Measurements from ENCODE around the gene CLTCL1.

Gene CLTCL1

GRCh38 chr22:19201130-19201868 is 90.2 kb downstream of the CLTCL1 start:
- Histone ChIP-seq H3K4me3 (ENCODE audit: low read depth, low read length) (no peak overlapping the region), H3K27me3 (ENCODE audit: insufficient read depth, low read depth, severe bottlenecking) (no peaks in the 10 kb centered on the region), H3K36me3 (no peaks in the 10 kb centered on the region), H3K9me3 (ENCODE audit: severe bottlenecking) (no peaks in the 10 kb centered on the region), H3K27ac (no peak overlapping the region)
- TF ChIP-seq CTCF (IDR thresholded peaks at IDR 0.05; ENCODE audit: low read depth, low read length), result no peak
- DNase-seq, result no peak

GRCh38 chr22:19199479-19199878 is 92.0 kb downstream of the CLTCL1 start:
- TF ChIP-seq CTCF (IDR thresholded peaks at IDR 0.05; ENCODE audit: low read depth, low read length), result no peak
- no peak for DNase-seq
- H3K27me3 ChIP-seq (ENCODE audit: insufficient read depth, low read depth, severe bottlenecking), result no peaks in the 10 kb centered on the region

DNA sequence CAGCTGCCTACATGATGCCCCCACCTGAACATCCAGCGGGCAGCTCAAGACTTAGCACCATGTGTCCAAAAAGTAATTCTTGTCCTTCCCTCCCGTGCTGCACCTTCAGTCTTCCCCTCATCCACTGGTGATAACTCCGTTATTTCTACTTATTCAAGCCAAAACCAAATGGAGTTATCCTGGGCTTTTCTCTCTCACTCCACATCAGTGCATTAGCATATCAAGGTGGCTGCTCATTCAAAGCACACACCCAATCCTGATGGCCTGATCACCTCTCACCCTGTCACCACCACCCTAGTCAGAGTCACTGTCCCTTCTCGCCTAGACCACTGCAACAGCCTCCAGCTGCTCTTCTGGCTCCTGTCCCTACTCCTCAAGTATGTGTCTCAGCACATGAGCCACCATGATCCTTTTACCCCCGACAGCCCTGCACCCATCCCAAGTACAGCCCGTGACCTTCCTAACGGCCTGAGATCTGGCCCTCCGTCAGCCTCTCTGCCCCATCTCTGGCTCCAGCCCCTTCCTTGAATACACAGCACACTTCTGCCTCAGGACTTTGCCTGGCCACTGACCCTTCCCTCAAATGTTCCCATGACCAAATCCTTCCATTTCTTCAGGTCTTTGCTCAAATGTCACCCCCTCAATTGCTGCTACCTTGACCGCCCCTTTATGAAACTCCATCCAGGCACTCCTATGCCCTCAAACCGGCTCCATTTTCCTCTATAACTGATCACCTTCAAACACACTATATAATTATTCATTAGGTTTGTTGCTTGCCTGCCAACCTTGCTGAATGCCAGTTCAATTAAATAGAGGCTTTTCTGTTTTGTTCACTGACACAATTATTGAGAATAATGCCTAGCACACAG is 93.3 kb downstream of the CLTCL1 start:
- DNase-seq, result no peak
- H3K36me3 ChIP-seq, result peaks cover 6% of the 10 kb centered on the region; the same call in 1 of the 2 replicates
- H3K9me3 ChIP-seq (ENCODE audit: severe bottlenecking), result no peaks in the 10 kb centered on the region
- no peaks in the 10 kb centered on the region for H3K27me3 ChIP-seq (ENCODE audit: insufficient read depth, low read depth, severe bottlenecking)
- H3K4me3 ChIP-seq (ENCODE audit: low read depth, low read length), result no peak overlapping the region
- no peak overlapping the region for H3K27ac ChIP-seq
- no peak for TF ChIP-seq CTCF (IDR thresholded peaks at IDR 0.05; ENCODE audit: low read depth, low read length)

More at GRCh38 chr22:19199479-19199878, 92.0 kb downstream of the CLTCL1 start:
- Histone ChIP-seq H3K4me3 (ENCODE audit: low read depth, low read length) (no peak overlapping the region), H3K9me3 (ENCODE audit: severe bottlenecking) (no peaks in the 10 kb centered on the region), H3K36me3 (no peaks in the 10 kb centered on the region), H3K27ac (no peak overlapping the region)

DNA sequence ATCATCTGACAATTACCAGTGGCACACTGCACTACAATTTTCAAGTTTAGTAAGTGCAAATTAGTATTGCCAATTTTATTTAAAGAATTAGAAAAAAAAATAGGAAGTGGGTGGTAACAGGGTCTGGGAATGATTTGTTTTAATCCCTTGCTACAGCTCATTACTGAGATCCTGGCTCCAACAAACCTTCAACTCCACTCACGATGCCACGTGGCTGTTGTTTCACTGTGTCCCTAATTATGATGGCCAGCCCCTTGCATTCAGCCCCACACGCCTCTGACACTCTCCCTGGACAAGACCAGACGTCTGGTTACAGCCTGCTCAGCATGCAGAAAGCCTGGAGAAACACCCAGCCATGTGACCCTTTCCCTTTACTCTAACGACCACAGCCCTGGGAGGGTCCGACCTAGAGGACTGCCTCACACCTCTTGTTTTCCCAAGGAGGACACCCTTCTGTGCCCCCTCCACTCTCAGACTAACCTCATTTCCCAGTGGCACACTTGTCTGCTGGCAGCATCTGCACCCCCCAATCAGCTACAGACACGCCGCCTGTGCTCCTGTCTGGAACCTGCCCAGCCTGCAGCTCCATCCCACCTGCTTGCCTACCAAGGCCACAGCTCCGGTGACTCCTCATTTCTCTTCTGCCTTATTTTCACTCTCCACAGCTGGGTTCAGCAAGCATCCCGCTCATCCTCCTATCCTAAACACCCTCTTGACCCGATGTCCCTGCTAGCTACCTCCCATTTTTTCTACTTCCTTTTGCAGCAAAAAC is 94.5 kb downstream of the CLTCL1 start:
- no peak for TF ChIP-seq CTCF (IDR thresholded peaks at IDR 0.05; ENCODE audit: low read depth, low read length)
- H3K4me3 ChIP-seq (ENCODE audit: low read depth, low read length), result no peak overlapping the region
- no peak for DNase-seq
- no peak overlapping the region for H3K27ac ChIP-seq
- H3K9me3 ChIP-seq (ENCODE audit: severe bottlenecking), result no peaks in the 10 kb centered on the region
- peaks cover 6% of the 10 kb centered on the region; the same call in 1 of the 2 replicates for H3K36me3 ChIP-seq
- no peaks in the 10 kb centered on the region for H3K27me3 ChIP-seq (ENCODE audit: insufficient read depth, low read depth, severe bottlenecking)

DNA sequence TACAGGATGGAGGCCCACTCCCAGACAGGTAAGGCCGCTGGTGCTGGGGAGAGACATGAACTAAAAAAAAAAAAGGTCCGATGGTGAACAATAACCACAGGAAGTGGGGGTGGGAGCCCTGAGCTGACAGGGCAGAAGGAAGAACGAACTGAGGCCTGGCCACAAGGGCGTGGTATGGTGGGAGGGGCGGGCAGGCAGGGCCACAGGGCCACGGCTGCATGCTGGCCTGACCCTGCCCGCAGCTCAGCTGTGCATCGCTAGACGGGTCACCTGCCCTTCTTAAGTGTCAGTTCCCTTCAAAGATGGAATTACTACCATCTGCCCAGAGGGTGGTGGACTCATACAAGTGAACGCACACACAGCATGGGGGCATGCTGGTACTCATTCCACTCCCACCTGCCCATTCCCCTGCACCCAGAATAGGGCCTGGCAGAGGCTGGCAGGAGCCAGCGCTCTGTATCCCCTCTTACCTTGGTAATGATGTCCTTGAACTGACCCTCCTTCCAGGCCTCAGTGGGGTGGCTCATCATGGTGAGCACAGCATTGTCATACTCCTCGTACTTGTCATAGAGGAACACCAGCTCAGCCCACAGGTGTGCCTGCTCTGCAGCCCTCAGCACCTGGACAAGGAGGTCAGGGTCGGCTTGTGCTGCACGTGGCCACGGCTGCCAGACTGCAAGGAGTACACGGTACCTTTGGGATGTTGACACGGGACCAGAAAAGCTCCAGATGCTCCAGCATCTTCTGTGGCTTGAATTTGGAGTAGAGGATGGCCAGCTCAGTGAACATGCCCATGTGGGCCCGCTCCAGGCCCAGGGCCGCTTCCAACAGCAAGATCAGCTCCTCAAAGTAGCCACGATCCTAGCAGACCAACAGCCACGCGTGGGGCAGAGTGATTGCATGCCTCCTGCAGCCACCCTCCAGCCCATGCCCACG is 95.5 kb downstream of the CLTCL1 start:
- TF ChIP-seq CTCF (IDR thresholded peaks at IDR 0.05; ENCODE audit: low read depth, low read length), result no peak
- H3K27ac ChIP-seq, result no peak overlapping the region
- H3K36me3 ChIP-seq, result peaks cover 6% of the 10 kb centered on the region; the same call in 1 of the 2 replicates

More for the DNA sequence above, 95.5 kb downstream of the CLTCL1 start:
- no peak for DNase-seq
- no peaks in the 10 kb centered on the region for H3K27me3 ChIP-seq (ENCODE audit: insufficient read depth, low read depth, severe bottlenecking)
- no peaks in the 10 kb centered on the region for H3K9me3 ChIP-seq (ENCODE audit: severe bottlenecking)
- H3K4me3 ChIP-seq (ENCODE audit: low read depth, low read length), result no peak overlapping the region

Data from WERI-Rb-1 (cell line).